Transverse colon (tissue), 4 donors: ENCODE results near the gene TCERG1L. TPM values are rescaled to one million over a fixed set of nuclear protein-coding genes. Genes with fewer than 3 reads are reported as not detected.

Experiments
- DNase-seq: peaks from one replicate; pipeline ENCODE4 v3.0.0-alpha.2; 2019
- H3K27ac ChIP-seq, 4 donors: fragments of 200-600 bp; sonication (generic); 2 replicates each; pipeline ENCODE4 v1.5.1; 2016 to 2018; ENCODE audit warnings: inconsistent platforms in 4 of 4
- H3K27me3 ChIP-seq: fragments of 200-600 bp; sonication (generic); 2 replicates; pipeline ENCODE4 v1.5.1; 2017; ENCODE audit warnings: inconsistent platforms
- H3K36me3 ChIP-seq, 4 donors: fragments of 200-600 bp; sonication (generic); 2 replicates each; pipeline ENCODE4 v1.5.1; 2017 to 2019; ENCODE audit warnings: inconsistent platforms in 4 of 4
- H3K4me1 ChIP-seq, 4 donors: fragments of 200-600 bp; sonication (generic); 2 replicates each; pipeline ENCODE4 v1.5.1; 2017 to 2020; ENCODE audit warnings: inconsistent platforms in 4 of 4
- H3K4me3 ChIP-seq, 4 donors: fragments of 200-600 bp; sonication (generic); 1 replicate in 1 of 4; 2 replicates in 3 of 4; pipeline versions ENCODE4 v1.5.1 to v1.6.1; 2017 to 2019; ENCODE audit warnings: inconsistent platforms in 4 of 4
- H3K9me3 ChIP-seq, 2 donors: fragments of 200-600 bp; sonication (generic); 2 replicates each; pipeline ENCODE4 v1.5.1; 2017 to 2019; ENCODE audit warnings: inconsistent platforms in 2 of 2
- EP300 ChIP-seq: sonication (generic); formaldehyde crosslinking; IDR thresholded peaks from one replicate; pipeline ENCODE4 v1.6.1; 2017; ENCODE audit warnings: antibody characterized with exemption, low read depth
- POLR2A ChIP-seq: fragments of 450-650 bp; IDR thresholded peaks from one replicate; pipeline ENCODE4 v1.6.1; 2016; ENCODE audit warnings: antibody characterized with exemption, mild to moderate bottlenecking, moderate library complexity
- POLR2AphosphoS5 ChIP-seq, 3 donors: sonication (generic); formaldehyde crosslinking; IDR thresholded peaks; one replicate each; pipeline ENCODE4 v1.6.1; 2016; ENCODE audit warnings: antibody characterized with exemption in 3 of 3
- WGBS, 2 donors: methylation state at CpG; one replicate each; pipeline ENCODE4 v1.1.5; 2018; ENCODE audit warnings: low coverage in 1 of 2; 5-methylcytosine and 5-hydroxymethylcytosine counted together
- in situ Hi-C, 4 donors: fragments of 200-750 bp; cut with MboI; loops; one replicate each; pipeline versions ENCODE4 v1.15.0 to v1.15.1; 2017; ENCODE audit warnings: low sequenced_read_pairs in 3 of 4, low pct_ligation_motif_present in 1 of 4, low pct_unique_long_range_greater_than_20kb in 1 of 4
- intact Hi-C: fragments of 100-400 bp; cut with DNase I; formaldehyde crosslinking; loops from one replicate; pipeline ENCODE4 v1.15.1; 2023; ENCODE audit warnings: low total_unique reads
- total RNA-seq, 4 donors: library from RNA; depleted of rRNA; stranded (reverse); fragments of >200 nt; gene quantifications; one replicate each; pipeline ENCODE4 v1.1.0, GENCODE V29; 2016
- TF ChIP-seq, protein P1 (sequence below), 5 experiments: fragments of 200-600 bp in 3 of 5; fragments of 450-650 bp in 2 of 5; sonication (generic) in 3 of 5; IDR thresholded peaks; 1 replicate in 2 of 5; 2 replicates in 3 of 5; pipeline ENCODE4 v1.5.1; 2016 to 2017; ENCODE audit warnings: antibody characterized with exemption in 5 of 5, inconsistent platforms in 3 of 5, mild to moderate bottlenecking in 2 of 5, moderate library complexity in 1 of 5

The TCERG1L gene
- total RNA-seq, 4 donors from 2014 or later, result 0.16 TPM; not detected in 3

DNA sequence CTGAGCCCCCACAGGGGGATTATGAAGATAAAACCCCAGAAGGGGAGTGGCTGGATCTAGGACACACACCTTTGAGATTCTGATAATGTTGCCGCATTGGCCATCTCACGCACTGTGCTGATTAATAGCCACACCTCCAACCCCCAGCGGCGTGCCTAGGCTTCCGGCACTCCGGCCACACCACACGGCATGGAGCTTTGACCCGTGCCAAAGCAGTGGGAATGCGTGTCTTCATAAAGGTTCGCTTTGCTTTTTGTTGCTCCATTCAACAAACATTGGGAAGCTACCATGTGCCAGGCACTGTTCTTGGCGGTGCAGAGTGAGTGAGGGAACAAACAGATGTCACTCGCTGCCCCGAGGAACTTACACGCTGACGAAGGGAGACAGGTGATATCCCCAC, 117.6 kb downstream of the TCERG1L start:
- Histone ChIP-seq H3K27ac (no peak overlapping the region), H3K4me1 (no peaks in the 10 kb centered on the region), H3K36me3 (no peaks in the 10 kb centered on the region), H3K27me3 (no peaks in the 10 kb centered on the region), H3K4me3 (no peak overlapping the region), H3K9me3 (no peaks in the 10 kb centered on the region)
- TF ChIP-seq POLR2AphosphoS5 (IDR thresholded peaks at IDR 0.05) (no peak), EP300 (no peak), POLR2A (no peak)
- TF ChIP-seq, protein P1, sequence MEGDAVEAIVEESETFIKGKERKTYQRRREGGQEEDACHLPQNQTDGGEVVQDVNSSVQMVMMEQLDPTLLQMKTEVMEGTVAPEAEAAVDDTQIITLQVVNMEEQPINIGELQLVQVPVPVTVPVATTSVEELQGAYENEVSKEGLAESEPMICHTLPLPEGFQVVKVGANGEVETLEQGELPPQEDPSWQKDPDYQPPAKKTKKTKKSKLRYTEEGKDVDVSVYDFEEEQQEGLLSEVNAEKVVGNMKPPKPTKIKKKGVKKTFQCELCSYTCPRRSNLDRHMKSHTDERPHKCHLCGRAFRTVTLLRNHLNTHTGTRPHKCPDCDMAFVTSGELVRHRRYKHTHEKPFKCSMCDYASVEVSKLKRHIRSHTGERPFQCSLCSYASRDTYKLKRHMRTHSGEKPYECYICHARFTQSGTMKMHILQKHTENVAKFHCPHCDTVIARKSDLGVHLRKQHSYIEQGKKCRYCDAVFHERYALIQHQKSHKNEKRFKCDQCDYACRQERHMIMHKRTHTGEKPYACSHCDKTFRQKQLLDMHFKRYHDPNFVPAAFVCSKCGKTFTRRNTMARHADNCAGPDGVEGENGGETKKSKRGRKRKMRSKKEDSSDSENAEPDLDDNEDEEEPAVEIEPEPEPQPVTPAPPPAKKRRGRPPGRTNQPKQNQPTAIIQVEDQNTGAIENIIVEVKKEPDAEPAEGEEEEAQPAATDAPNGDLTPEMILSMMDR (IDR thresholded peaks at IDR 0.05), result no peak
- in situ Hi-C loops, result no loop called here
- no peak for DNase-seq
- intact Hi-C loops, result no loop called here
- WGBS, 2 donors, result 88 to 91% methylated on average over 13 to 15 of the region's 15 CpGs

DNA sequence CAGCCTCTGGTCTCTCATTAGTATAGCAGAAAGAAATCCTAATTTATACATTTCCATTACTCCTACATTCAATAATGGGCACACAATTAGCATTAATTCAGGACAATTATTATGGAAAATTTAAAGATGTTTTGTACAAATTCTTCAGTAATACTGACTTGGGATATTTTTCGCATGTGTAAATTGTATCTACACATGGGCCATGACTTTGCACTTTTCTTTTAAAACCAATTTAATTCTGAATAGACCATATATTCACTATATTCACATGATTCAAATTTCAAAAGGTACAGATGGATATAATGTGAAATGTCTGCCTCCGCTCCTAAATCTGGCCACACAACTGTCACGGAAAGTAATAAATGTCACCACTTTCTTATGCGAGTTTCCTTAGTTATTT, 123.0 kb downstream of the TCERG1L start:
- intact Hi-C loops (no loop called here), in situ Hi-C loops (no loop called here)
- Histone ChIP-seq H3K36me3 (no peaks in the 10 kb centered on the region), H3K4me3 (no peak overlapping the region), H3K27ac (no peak overlapping the region), H3K27me3 (no peaks in the 10 kb centered on the region), H3K9me3 (no peaks in the 10 kb centered on the region), H3K4me1 (no peaks in the 10 kb centered on the region)
- no peak for DNase-seq
- no peak for TF ChIP-seq EP300
- no peak for TF ChIP-seq POLR2A
- TF ChIP-seq, protein P1 (IDR thresholded peaks at IDR 0.05), result no peak
- no peak for TF ChIP-seq POLR2AphosphoS5 (IDR thresholded peaks at IDR 0.05)
- 84 to 89% methylated on average over 4 of the region's 4 CpGs for WGBS, 2 donors

GRCh38 chr10:131187926-131188325, 123.6 kb downstream of the TCERG1L start:
- Histone ChIP-seq H3K4me1 (no peaks in the 10 kb centered on the region), H3K27me3 (no peaks in the 10 kb centered on the region), H3K27ac (no peak overlapping the region), H3K36me3 (no peaks in the 10 kb centered on the region), H3K9me3 (no peaks in the 10 kb centered on the region), H3K4me3 (no peak overlapping the region)
- TF ChIP-seq, protein P1 (IDR thresholded peaks at IDR 0.05), result no peak
- TF ChIP-seq EP300, result no peak
- TF ChIP-seq POLR2AphosphoS5 (IDR thresholded peaks at IDR 0.05), result no peak
- no peak for TF ChIP-seq POLR2A
- in situ Hi-C loops (no loop called here), intact Hi-C loops (no loop called here)
- no peak for DNase-seq
- WGBS, 2 donors, result 53 to 71% methylated on average over 5 to 7 of the region's 7 CpGs

- Histone ChIP-seq H3K9me3 (no peaks in the 10 kb centered on the region), H3K27me3 (no peaks in the 10 kb centered on the region), H3K4me1 (no peaks in the 10 kb centered on the region), H3K4me3 (no peak overlapping the region), H3K36me3 (no peaks in the 10 kb centered on the region), H3K27ac (no peak overlapping the region)
- no peak for DNase-seq
- in situ Hi-C loops (no loop called here), intact Hi-C loops (no loop called here)
- 0 to 80% methylated on average over 1 to 7 of the region's 7 CpGs for WGBS, 2 donors
- TF ChIP-seq, protein P1 (IDR thresholded peaks at IDR 0.05), result no peak
- TF ChIP-seq EP300 (no peak), POLR2AphosphoS5 (IDR thresholded peaks at IDR 0.05) (no peak), POLR2A (no peak)
Measured at GRCh38 chr10:131187274-131187673, 124.2 kb downstream of the TCERG1L start.
